ENCODE results near the gene PRDM16. TPM values are rescaled to one million over a fixed set of nuclear protein-coding genes. Genes with fewer than 3 reads are reported as not detected.

The PRDM16 gene
- total RNA-seq, 1 experiment from 2014 or later = not detected

DNA sequence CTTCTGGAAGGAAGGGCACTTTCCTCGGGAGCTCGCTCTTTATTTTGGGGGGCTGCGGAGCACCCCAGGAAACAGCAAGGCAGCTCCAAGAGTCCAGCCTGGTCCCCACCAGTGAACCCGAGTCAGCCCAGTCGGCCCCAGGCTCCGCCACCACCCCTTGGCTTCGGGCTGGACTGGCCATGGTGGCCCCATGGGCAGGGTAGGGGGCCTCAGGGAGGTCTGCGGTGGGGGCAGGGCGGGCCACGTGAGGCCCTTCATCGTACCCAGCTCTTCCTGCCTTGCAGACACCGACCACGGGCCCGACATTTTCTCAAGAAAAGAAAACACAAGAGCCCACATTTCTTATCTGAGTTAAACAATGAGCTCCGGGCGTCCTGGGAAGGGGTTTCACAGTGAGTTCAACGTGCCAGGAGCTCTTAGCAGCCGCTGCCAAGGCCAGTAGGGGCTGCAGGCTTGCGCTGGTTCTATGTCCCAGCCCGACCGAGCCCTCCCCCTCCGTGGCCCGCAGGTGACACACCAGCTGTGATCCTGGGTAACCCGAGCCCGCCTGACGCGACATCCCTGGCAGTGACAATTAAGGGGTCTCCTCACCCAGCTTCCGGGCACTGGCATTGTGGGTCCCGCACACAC is 66.2 kb downstream of the PRDM16 start:
- Mint-ChIP-seq H3K4me3 (ENCODE audit: unreplicated experiment) (no peak overlapping the region), H3K27ac (ENCODE audit: low read depth, unreplicated experiment) (no peak overlapping the region), H3K36me3 (ENCODE audit: insufficient read depth, unreplicated experiment) (peaks cover 4% of the 10 kb centered on the region), H3K27me3 (ENCODE audit: insufficient read depth, unreplicated experiment) (no peaks in the 10 kb centered on the region), H3K9me3 (ENCODE audit: unreplicated experiment) (no peaks in the 10 kb centered on the region), H3K4me1 (ENCODE audit: insufficient read depth, unreplicated experiment) (no peaks in the 10 kb centered on the region)
- TF ChIP-seq, protein P1, sequence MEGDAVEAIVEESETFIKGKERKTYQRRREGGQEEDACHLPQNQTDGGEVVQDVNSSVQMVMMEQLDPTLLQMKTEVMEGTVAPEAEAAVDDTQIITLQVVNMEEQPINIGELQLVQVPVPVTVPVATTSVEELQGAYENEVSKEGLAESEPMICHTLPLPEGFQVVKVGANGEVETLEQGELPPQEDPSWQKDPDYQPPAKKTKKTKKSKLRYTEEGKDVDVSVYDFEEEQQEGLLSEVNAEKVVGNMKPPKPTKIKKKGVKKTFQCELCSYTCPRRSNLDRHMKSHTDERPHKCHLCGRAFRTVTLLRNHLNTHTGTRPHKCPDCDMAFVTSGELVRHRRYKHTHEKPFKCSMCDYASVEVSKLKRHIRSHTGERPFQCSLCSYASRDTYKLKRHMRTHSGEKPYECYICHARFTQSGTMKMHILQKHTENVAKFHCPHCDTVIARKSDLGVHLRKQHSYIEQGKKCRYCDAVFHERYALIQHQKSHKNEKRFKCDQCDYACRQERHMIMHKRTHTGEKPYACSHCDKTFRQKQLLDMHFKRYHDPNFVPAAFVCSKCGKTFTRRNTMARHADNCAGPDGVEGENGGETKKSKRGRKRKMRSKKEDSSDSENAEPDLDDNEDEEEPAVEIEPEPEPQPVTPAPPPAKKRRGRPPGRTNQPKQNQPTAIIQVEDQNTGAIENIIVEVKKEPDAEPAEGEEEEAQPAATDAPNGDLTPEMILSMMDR (IDR thresholded peaks at IDR 0.05; ENCODE audit: unreplicated experiment) = no peak
- intact Hi-C loops (cut with micrococcal nuclease) = no loop called here
- CTCF ChIA-PET = no interaction called here
- no peak for DNase-seq (ENCODE audit: unreplicated experiment)
- POLR2A ChIA-PET = no interaction called here
- no TSS peak for BruUV-seq (replicated peaks)

DNA sequence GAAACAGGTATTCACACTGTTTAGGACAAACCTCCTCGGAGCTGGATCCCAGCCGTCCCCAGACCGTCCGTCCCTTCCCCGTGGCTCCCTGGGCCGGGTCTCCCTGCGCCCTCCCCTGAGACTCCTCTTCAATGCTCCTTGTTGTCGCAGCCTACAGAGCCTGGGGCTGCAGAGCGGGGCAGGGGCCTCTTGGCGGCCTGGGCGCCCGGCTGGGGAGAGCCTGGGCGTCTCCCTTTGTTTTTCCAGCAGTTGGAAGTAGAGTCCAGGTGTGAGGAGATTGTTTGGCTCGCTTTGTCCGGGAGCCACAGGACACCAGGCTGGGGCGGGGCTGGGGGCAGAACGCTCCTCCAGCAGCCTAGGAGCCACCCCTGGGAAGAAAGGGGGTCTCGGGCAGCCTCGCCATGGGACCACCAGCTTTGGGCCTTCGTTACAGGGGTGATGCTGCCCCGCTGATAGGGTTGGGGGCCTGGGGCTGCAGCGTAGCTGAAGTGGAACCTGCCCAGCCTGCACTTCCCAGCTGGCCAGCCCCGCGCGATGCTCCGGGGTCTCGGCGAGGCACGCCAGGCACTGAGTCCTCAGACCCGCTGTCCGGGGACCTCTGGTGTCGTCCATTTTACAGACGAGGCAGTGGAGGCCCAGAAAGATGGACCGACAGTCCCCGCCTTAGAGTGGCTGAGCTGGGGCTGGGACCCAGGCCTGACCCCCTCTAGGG is 66.9 kb downstream of the PRDM16 start:
- H3K27ac Mint-ChIP-seq (ENCODE audit: low read depth, unreplicated experiment) = no peak overlapping the region
- no peak for DNase-seq (ENCODE audit: unreplicated experiment)
- no TSS peak for BruUV-seq (replicated peaks)
- intact Hi-C loops (cut with micrococcal nuclease) = no loop called here
- peaks cover 4% of the 10 kb centered on the region for H3K36me3 Mint-ChIP-seq (ENCODE audit: insufficient read depth, unreplicated experiment)
- H3K4me3 Mint-ChIP-seq (ENCODE audit: unreplicated experiment) = no peak overlapping the region
- H3K9me3 Mint-ChIP-seq (ENCODE audit: unreplicated experiment) = no peaks in the 10 kb centered on the region
- H3K27me3 Mint-ChIP-seq (ENCODE audit: insufficient read depth, unreplicated experiment) = no peaks in the 10 kb centered on the region
- ChIA-PET POLR2A (no interaction called here), CTCF (no interaction called here)
- no peaks in the 10 kb centered on the region for H3K4me1 Mint-ChIP-seq (ENCODE audit: insufficient read depth, unreplicated experiment)
- TF ChIP-seq, protein P1 (IDR thresholded peaks at IDR 0.05; ENCODE audit: unreplicated experiment) = no peak

DNA sequence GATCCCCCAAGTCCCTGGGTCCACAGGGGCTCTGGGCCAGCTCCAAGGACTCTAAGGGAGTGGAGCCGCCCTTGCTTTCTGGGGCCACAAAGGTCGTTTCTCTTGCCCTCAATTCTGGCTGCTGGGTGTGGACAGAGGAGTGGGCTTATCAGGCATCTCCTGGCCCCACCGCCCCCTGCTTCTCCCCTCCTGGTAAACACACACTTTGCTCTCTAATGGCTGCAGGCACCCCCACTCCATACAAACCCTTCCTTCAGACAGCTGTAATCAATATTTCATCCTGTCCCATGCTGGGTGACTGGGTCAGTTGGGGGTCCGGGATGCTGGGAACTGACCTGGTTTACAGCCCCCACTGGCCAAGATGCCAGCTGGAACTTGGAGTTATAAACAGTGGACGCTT is 67.5 kb downstream of the PRDM16 start:
- ChIA-PET POLR2A (no interaction called here), CTCF (no interaction called here)
- H3K4me1 Mint-ChIP-seq (ENCODE audit: insufficient read depth, unreplicated experiment) = no peaks in the 10 kb centered on the region
- TF ChIP-seq, protein P1 (IDR thresholded peaks at IDR 0.05; ENCODE audit: unreplicated experiment) = no peak
- no peak overlapping the region for H3K27ac Mint-ChIP-seq (ENCODE audit: low read depth, unreplicated experiment)
- no peaks in the 10 kb centered on the region for H3K27me3 Mint-ChIP-seq (ENCODE audit: insufficient read depth, unreplicated experiment)
- BruUV-seq (replicated peaks) = no TSS peak
- DNase-seq (ENCODE audit: unreplicated experiment) = no peak
- H3K4me3 Mint-ChIP-seq (ENCODE audit: unreplicated experiment) = no peak overlapping the region
- H3K36me3 Mint-ChIP-seq (ENCODE audit: insufficient read depth, unreplicated experiment) = peaks cover 4% of the 10 kb centered on the region
- intact Hi-C loops (cut with micrococcal nuclease) = no loop called here
- H3K9me3 Mint-ChIP-seq (ENCODE audit: unreplicated experiment) = no peaks in the 10 kb centered on the region

DNA sequence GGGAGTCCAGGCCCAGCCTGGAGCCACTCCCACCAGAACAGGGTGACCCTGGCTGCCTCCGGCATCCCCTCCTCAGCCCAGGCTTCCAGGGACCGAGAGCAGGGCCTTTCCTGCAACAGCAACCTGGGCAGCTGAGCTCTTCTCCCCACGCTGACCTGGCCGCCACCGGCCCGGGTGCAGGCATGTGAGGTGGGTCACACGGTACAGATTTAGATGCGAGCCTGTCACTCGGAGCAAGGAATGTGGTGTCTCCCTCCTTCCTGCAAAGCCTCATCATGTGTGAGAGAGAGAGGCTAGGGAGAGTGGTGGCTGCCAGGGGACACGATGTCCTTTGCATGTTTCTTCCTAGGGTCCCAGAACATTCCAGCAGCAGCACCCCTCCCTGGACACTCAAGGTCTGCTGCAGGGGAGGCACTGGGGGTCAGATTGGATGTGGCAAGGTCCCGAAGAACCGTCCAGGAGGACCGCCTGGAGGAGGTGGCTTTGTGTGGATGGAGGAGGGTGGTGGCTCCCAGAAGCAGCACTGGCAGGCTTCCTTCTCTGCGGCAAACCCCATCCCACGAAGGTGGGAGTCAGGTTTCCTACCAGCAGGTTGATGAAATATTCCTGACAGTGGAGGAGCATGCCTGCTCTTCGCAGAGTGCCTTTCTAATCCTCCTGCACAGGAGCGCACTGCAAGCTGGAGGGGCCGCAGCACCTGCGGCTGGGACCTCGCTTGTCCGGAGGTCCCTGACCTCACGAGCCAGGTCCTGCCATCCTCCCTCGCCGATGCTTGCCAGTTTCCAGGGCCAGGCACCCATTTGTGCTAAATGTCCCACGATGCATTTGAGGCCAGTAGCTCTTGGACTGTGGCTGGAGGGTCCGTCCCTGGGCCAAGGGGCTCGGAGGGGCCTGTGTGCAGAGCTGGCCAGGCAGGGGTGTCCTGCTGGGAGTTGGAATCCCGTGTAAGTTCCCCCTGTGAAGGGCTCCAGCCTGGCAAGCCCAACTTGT is 68.4 kb downstream of the PRDM16 start:
- DNase-seq (ENCODE audit: unreplicated experiment) = no peak
- POLR2A ChIA-PET = no interaction called here
- no TSS peak for BruUV-seq (replicated peaks)
- Mint-ChIP-seq H3K36me3 (ENCODE audit: insufficient read depth, unreplicated experiment) (no peaks in the 10 kb centered on the region), H3K4me1 (ENCODE audit: insufficient read depth, unreplicated experiment) (no peaks in the 10 kb centered on the region), H3K4me3 (ENCODE audit: unreplicated experiment) (no peak overlapping the region), H3K9me3 (ENCODE audit: unreplicated experiment) (no peaks in the 10 kb centered on the region), H3K27ac (ENCODE audit: low read depth, unreplicated experiment) (no peak overlapping the region), H3K27me3 (ENCODE audit: insufficient read depth, unreplicated experiment) (no peaks in the 10 kb centered on the region)
- CTCF ChIA-PET = no interaction called here
- TF ChIP-seq, protein P1 (IDR thresholded peaks at IDR 0.05; ENCODE audit: unreplicated experiment) = no peak
- intact Hi-C loops (cut with micrococcal nuclease) = no loop called here

Data from MCF 10A (cell line).